IMR-90 (cell line): Measurements from ENCODE around the gene KAT2B.

Source experiments
- CTCF ChIP-seq: conservative IDR thresholded peaks from 2 replicates; pipeline ENCODE4 v1.5.1; 2012; ENCODE audit warnings: mild to moderate bottlenecking, low read depth, low read length, improper control_type of control experiment
- MXI1 ChIP-seq: IDR thresholded peaks from 2 replicates; pipeline ENCODE4 v1.6.1; 2012; ENCODE audit warnings: low read depth, mild to moderate bottlenecking, low read length, moderate library complexity, borderline replicate concordance
- POLR2A ChIP-seq: IDR thresholded peaks from 2 replicates; pipeline ENCODE4 v1.6.1; 2012; ENCODE audit warnings: mild to moderate bottlenecking, low read depth, low read length
- RAD21 ChIP-seq: IDR thresholded peaks from 2 replicates; pipeline ENCODE4 v1.6.1; 2012; ENCODE audit warnings: low read length, improper control_type of control experiment
- SMC3 ChIP-seq: fragments of 150-350 bp; IDR thresholded peaks from 2 replicates; pipeline ENCODE4 v1.6.1; 2016; ENCODE audit warnings: low read depth, mild to moderate bottlenecking, antibody characterized with exemption, low read length, moderate library complexity
- USF2 ChIP-seq: fragments of 150-350 bp; IDR thresholded peaks from 2 replicates; pipeline ENCODE4 v1.6.1; 2017; ENCODE audit warnings: mild to moderate bottlenecking, antibody characterized with exemption, low read length, low read depth

- TF ChIP-seq POLR2A (no peak), CTCF (no peak), SMC3 (no peak), USF2 (no peak), RAD21 (no peak), MXI1 (no peak)
Measured at GRCh38 chr3:20125897-20126296, 85.7 kb downstream of the KAT2B start.
